ENCODE results near the gene ATP6AP1. TPM values are rescaled to one million over a fixed set of nuclear protein-coding genes. Genes with fewer than 3 reads are reported as not detected.

The ATP6AP1 gene
- total RNA-seq, 1 experiment from 2014 or later = 221 TPM

DNA sequence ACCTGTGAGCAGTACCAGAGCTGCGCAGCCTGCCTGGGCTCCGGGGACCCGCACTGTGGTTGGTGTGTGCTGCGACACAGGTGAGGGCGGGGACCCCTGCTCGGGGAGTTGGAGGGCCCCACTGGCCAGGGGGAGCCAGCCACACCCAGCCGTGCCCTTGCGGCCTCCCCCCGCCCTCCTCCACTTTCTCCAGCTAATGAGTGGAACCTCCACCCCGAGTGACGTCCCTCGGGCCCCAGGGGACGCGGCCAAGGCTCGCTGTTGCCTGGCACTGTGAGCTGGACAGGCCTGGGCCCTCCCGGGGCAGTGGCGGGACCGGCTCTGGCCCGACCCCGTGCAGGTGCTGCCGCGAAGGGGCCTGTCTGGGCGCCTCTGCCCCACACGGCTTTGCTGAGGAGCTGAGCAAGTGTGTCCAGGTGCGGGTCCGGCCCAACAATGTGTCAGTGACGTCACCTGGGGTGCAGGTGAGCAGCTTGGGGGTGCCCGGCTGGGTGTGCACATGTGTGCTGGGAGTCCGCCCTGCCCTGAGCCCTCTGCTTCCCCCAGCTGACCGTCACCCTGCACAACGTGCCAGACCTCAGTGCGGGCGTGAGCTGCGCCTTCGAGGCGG is 35.2 kb downstream of the ATP6AP1 start:
- Histone ChIP-seq H3K27ac (ENCODE audit: low read length) (no peak overlapping the region), H3K36me3 (ENCODE audit: control insufficient read depth, insufficient read depth, low read length) (no peaks in the 10 kb centered on the region), H3K4me1 (ENCODE audit: control insufficient read depth, insufficient read depth, low read length) (peaks cover 5% of the 10 kb centered on the region), H3K27me3 (ENCODE audit: control insufficient read depth, insufficient read depth, low read length) (no peaks in the 10 kb centered on the region), H3K9me3 (ENCODE audit: control insufficient read depth, insufficient read depth, low read depth, low read length) (no peaks in the 10 kb centered on the region), H3K4me3 (ENCODE audit: low read depth in 2 of 2, low read length in 2 of 2) (no peak overlapping the region)
- ATAC-seq (no peak), DNase-seq (ENCODE audit: low read depth, low spot score) (no peak)
- ChIA-PET CTCF (interaction anchor here (0.7 kb wide), 1 partner anchor 37 kb away, joined by 3 read pairs; no protein-coding TSS in a partner anchor), POLR2A (interaction anchor here (0.5 kb wide), 1 partner anchor 34 kb away, joined by 5 read pairs; no protein-coding TSS in a partner anchor)
- intact Hi-C loops (cut with micrococcal nuclease; ENCODE audit: unreplicated experiment) = no loop called here
- TF ChIP-seq POLR2AphosphoS5 (IDR thresholded peaks at IDR 0.05; ENCODE audit: low read depth, low read length) (no peak), SIN3A (IDR thresholded peaks at IDR 0.05; ENCODE audit: borderline replicate concordance, insufficient read depth, low read depth, low read length) (no peak), TCF7L2 (IDR thresholded peaks at IDR 0.05; ENCODE audit: low read depth, low read length) (no peak)
- TF ChIP-seq, protein P1, sequence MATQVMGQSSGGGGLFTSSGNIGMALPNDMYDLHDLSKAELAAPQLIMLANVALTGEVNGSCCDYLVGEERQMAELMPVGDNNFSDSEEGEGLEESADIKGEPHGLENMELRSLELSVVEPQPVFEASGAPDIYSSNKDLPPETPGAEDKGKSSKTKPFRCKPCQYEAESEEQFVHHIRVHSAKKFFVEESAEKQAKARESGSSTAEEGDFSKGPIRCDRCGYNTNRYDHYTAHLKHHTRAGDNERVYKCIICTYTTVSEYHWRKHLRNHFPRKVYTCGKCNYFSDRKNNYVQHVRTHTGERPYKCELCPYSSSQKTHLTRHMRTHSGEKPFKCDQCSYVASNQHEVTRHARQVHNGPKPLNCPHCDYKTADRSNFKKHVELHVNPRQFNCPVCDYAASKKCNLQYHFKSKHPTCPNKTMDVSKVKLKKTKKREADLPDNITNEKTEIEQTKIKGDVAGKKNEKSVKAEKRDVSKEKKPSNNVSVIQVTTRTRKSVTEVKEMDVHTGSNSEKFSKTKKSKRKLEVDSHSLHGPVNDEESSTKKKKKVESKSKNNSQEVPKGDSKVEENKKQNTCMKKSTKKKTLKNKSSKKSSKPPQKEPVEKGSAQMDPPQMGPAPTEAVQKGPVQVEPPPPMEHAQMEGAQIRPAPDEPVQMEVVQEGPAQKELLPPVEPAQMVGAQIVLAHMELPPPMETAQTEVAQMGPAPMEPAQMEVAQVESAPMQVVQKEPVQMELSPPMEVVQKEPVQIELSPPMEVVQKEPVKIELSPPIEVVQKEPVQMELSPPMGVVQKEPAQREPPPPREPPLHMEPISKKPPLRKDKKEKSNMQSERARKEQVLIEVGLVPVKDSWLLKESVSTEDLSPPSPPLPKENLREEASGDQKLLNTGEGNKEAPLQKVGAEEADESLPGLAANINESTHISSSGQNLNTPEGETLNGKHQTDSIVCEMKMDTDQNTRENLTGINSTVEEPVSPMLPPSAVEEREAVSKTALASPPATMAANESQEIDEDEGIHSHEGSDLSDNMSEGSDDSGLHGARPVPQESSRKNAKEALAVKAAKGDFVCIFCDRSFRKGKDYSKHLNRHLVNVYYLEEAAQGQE (IDR thresholded peaks at IDR 0.05; ENCODE audit: insufficient read depth in 1 of 2, low read depth in 2 of 2, low read length in 1 of 2) = no peak
- TF ChIP-seq, protein P2, sequence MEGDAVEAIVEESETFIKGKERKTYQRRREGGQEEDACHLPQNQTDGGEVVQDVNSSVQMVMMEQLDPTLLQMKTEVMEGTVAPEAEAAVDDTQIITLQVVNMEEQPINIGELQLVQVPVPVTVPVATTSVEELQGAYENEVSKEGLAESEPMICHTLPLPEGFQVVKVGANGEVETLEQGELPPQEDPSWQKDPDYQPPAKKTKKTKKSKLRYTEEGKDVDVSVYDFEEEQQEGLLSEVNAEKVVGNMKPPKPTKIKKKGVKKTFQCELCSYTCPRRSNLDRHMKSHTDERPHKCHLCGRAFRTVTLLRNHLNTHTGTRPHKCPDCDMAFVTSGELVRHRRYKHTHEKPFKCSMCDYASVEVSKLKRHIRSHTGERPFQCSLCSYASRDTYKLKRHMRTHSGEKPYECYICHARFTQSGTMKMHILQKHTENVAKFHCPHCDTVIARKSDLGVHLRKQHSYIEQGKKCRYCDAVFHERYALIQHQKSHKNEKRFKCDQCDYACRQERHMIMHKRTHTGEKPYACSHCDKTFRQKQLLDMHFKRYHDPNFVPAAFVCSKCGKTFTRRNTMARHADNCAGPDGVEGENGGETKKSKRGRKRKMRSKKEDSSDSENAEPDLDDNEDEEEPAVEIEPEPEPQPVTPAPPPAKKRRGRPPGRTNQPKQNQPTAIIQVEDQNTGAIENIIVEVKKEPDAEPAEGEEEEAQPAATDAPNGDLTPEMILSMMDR (IDR thresholded peaks at IDR 0.05) = no peak
- BruUV-seq (replicated peaks) = no TSS peak
- in situ Hi-C loops (cut with HindIII; ENCODE audit: low pct_unique_long_range_greater_than_20kb, low sequenced_read_pairs) = no loop called here

DNA sequence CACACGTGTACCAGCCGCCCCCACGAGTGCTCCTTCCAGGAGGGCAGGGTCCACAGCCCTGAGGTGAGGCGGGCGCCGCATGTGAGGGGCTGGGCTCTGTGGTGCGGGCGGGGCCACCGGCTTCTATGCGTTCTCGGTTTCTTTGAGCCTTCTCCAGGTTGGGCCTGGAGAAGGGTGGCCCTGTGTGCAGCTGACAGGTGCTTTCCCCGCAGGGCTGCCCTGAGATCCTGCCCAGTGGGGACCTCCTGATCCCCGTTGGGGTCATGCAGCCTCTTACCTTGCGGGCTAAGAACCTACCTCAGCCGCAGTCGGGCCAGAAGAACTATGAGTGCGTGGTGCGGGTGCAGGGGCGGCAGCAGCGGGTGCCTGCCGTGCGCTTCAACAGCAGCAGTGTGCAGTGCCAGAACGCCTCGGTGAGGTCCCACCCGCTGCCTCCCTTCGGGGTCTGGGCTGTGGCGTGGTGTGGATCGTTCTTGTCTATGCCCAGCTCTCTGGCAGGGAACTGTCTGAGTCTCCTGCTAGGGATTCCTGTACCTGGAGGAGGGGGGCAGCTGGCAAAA is 36.4 kb downstream of the ATP6AP1 start:
- peaks cover 1% of the 10 kb centered on the region for H3K4me1 ChIP-seq (ENCODE audit: control insufficient read depth, insufficient read depth, low read length)
- intact Hi-C loops (cut with micrococcal nuclease; ENCODE audit: unreplicated experiment) = no loop called here
- H3K27ac ChIP-seq (ENCODE audit: low read length) = no peak overlapping the region
- H3K36me3 ChIP-seq (ENCODE audit: control insufficient read depth, insufficient read depth, low read length) = no peaks in the 10 kb centered on the region
- TF ChIP-seq POLR2AphosphoS5 (IDR thresholded peaks at IDR 0.05; ENCODE audit: low read depth, low read length) (no peak), SIN3A (IDR thresholded peaks at IDR 0.05; ENCODE audit: borderline replicate concordance, insufficient read depth, low read depth, low read length) (no peak), TCF7L2 (IDR thresholded peaks at IDR 0.05; ENCODE audit: low read depth, low read length) (no peak)
- TF ChIP-seq, protein P2 (IDR thresholded peaks at IDR 0.05) = no peak
- TF ChIP-seq, protein P1 (IDR thresholded peaks at IDR 0.05; ENCODE audit: insufficient read depth in 1 of 2, low read depth in 2 of 2, low read length in 1 of 2) = no peak
- no TSS peak for BruUV-seq (replicated peaks)
- in situ Hi-C loops (cut with HindIII; ENCODE audit: low pct_unique_long_range_greater_than_20kb, low sequenced_read_pairs) = no loop called here
- no peaks in the 10 kb centered on the region for H3K27me3 ChIP-seq (ENCODE audit: control insufficient read depth, insufficient read depth, low read length)
- no peak overlapping the region for H3K4me3 ChIP-seq (ENCODE audit: low read depth in 2 of 2, low read length in 2 of 2)
- no peaks in the 10 kb centered on the region for H3K9me3 ChIP-seq (ENCODE audit: control insufficient read depth, insufficient read depth, low read depth, low read length)
- ChIA-PET CTCF (no interaction called here), POLR2A (no interaction called here)
- ATAC-seq (no peak), DNase-seq (ENCODE audit: low read depth, low spot score) (no peak)
